ENCODE measurements around the gene VWC2L. TPM values are rescaled to one million over a fixed set of nuclear protein-coding genes. Genes with fewer than 3 reads are reported as not detected.

The VWC2L gene
- total RNA-seq, 2 donors from 2014 or later: not detected

DNA sequence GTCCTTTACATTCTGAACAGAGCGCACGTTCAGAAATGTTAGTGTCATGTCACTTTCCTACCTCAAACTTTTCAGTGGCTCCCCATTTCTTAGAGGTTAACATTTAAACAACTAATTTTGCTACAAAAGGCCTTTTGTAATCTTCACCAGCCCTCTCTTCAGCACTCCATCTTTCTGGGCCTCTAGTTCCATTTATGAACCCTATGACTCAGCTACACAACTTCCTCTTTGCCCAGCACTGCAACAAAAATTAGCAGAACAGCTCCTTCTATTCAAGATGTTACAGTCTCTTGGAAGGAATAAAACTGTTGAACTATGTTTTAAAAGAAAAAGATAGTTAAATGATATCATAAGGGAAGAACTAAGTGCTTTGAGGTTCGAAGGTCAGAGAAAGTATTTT lies 139.9 kb downstream of the VWC2L start:
- TF ChIP-seq, protein P1, sequence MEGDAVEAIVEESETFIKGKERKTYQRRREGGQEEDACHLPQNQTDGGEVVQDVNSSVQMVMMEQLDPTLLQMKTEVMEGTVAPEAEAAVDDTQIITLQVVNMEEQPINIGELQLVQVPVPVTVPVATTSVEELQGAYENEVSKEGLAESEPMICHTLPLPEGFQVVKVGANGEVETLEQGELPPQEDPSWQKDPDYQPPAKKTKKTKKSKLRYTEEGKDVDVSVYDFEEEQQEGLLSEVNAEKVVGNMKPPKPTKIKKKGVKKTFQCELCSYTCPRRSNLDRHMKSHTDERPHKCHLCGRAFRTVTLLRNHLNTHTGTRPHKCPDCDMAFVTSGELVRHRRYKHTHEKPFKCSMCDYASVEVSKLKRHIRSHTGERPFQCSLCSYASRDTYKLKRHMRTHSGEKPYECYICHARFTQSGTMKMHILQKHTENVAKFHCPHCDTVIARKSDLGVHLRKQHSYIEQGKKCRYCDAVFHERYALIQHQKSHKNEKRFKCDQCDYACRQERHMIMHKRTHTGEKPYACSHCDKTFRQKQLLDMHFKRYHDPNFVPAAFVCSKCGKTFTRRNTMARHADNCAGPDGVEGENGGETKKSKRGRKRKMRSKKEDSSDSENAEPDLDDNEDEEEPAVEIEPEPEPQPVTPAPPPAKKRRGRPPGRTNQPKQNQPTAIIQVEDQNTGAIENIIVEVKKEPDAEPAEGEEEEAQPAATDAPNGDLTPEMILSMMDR (conservative IDR thresholded peaks at IDR 0.05): no peak

GRCh38 chr2:214557884-214558283 lies 147.0 kb downstream of the VWC2L start:
- no peaks in the 10 kb centered on the region for H3K4me1 ChIP-seq (ENCODE audit: control insufficient read depth, insufficient read depth, low read length)
- H3K9me3 ChIP-seq (ENCODE audit: control insufficient read depth, low read length): no peaks in the 10 kb centered on the region
- 76 to 86% methylated on average over 3 of the region's 3 CpGs for WGBS, 2 experiments (ENCODE audit: insufficient coverage in 1 of 2, insufficient read length in 1 of 2)
- H3K9ac ChIP-seq (ENCODE audit: extremely low read depth, low read length, poor library complexity, severe bottlenecking): no peak overlapping the region
- H3K36me3 Mint-ChIP-seq (ENCODE audit: low read depth): no peaks in the 10 kb centered on the region
- H3K27ac ChIP-seq (ENCODE audit: low read depth, low read length): no peak overlapping the region
- DNase-seq: no peak
- no peak overlapping the region for H3K27ac Mint-ChIP-seq
- TF ChIP-seq, protein P1 (conservative IDR thresholded peaks at IDR 0.05): no peak
- no peaks in the 10 kb centered on the region for H3K4me1 Mint-ChIP-seq
- H3K9me3 Mint-ChIP-seq: peaks cover 14% of the 10 kb centered on the region
- no peaks in the 10 kb centered on the region for H3K27me3 ChIP-seq (ENCODE audit: control insufficient read depth, insufficient read depth, low read length, poor library complexity, severe bottlenecking)
- H3K4me3 ChIP-seq (ENCODE audit: low read length): no peak overlapping the region
- no peak overlapping the region for H3K4me3 Mint-ChIP-seq
- peaks cover 2% of the 10 kb centered on the region for H3K27me3 Mint-ChIP-seq (ENCODE audit: insufficient read depth)
- no peaks in the 10 kb centered on the region for H3K36me3 ChIP-seq (ENCODE audit: control insufficient read depth, insufficient read depth, low read length)

More for the DNA sequence above, 139.9 kb downstream of the VWC2L start:
- Histone ChIP-seq H3K4me3 (ENCODE audit: low read length) (no peak overlapping the region), H3K27me3 (ENCODE audit: control insufficient read depth, insufficient read depth, low read length, poor library complexity, severe bottlenecking) (no peaks in the 10 kb centered on the region), H3K9me3 (ENCODE audit: control insufficient read depth, low read length) (no peaks in the 10 kb centered on the region), H3K4me1 (ENCODE audit: control insufficient read depth, insufficient read depth, low read length) (no peaks in the 10 kb centered on the region), H3K36me3 (ENCODE audit: control insufficient read depth, insufficient read depth, low read length) (no peaks in the 10 kb centered on the region), H3K27ac (ENCODE audit: low read depth, low read length) (no peak overlapping the region), H3K9ac (ENCODE audit: extremely low read depth, low read length, poor library complexity, severe bottlenecking) (no peak overlapping the region)
- no peak for DNase-seq
- Mint-ChIP-seq H3K4me1 (no peaks in the 10 kb centered on the region), H3K4me3 (no peak overlapping the region), H3K9me3 (no peaks in the 10 kb centered on the region), H3K36me3 (ENCODE audit: low read depth) (no peaks in the 10 kb centered on the region), H3K27me3 (ENCODE audit: insufficient read depth) (peaks cover 2% of the 10 kb centered on the region), H3K27ac (no peak overlapping the region)
- WGBS, 2 experiments (ENCODE audit: insufficient coverage in 1 of 2, insufficient read length in 1 of 2): 93 to 100% methylated on average over 3 of the region's 3 CpGs

DNA sequence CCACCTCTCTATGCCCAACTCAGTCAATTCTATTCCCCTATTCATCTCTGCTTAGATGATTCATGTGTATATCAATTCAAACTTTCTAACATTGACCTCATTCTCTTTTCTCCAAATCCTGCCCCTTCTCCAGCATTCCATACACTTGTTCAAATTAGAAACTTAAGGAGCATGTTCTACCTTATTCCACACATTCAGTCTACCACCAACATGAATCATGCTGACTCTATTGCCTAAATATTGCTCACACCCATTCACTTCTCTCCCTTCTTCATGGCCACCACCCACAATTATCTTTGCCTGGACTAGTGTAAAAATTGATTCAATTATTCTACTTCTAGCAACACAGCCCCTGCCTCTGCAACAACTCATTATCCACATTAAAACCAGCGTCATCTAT lies 147.5 kb downstream of the VWC2L start:
- TF ChIP-seq, protein P1 (conservative IDR thresholded peaks at IDR 0.05): no peak
- WGBS, 2 experiments (ENCODE audit: insufficient coverage in 1 of 2, insufficient read length in 1 of 2): no CpG with 5 or more reads among the region's 1 CpG
- DNase-seq: no peak

More for the DNA sequence above, 147.5 kb downstream of the VWC2L start:
- Histone ChIP-seq H3K9me3 (ENCODE audit: control insufficient read depth, low read length) (no peaks in the 10 kb centered on the region), H3K36me3 (ENCODE audit: control insufficient read depth, insufficient read depth, low read length) (no peaks in the 10 kb centered on the region), H3K27me3 (ENCODE audit: control insufficient read depth, insufficient read depth, low read length, poor library complexity, severe bottlenecking) (no peaks in the 10 kb centered on the region), H3K27ac (ENCODE audit: low read depth, low read length) (no peak overlapping the region), H3K4me3 (ENCODE audit: low read length) (no peak overlapping the region), H3K9ac (ENCODE audit: extremely low read depth, low read length, poor library complexity, severe bottlenecking) (no peak overlapping the region), H3K4me1 (ENCODE audit: control insufficient read depth, insufficient read depth, low read length) (no peaks in the 10 kb centered on the region)
- Mint-ChIP-seq H3K4me1 (no peaks in the 10 kb centered on the region), H3K9me3 (peaks cover 14% of the 10 kb centered on the region), H3K27me3 (ENCODE audit: insufficient read depth) (peaks cover 2% of the 10 kb centered on the region), H3K36me3 (ENCODE audit: low read depth) (no peaks in the 10 kb centered on the region), H3K4me3 (no peak overlapping the region), H3K27ac (no peak overlapping the region)

Measured in endodermal cell (in vitro differentiated cells).